Trophoblast cell (in vitro differentiated cells and primary cell): Measurements from ENCODE around the gene RCBTB2.
"Not testable (repeated sequence)": the region's sequence is repeated elsewhere in the genome, so short reads cannot be mapped to it uniquely, and the experiment has no call there.

Source experiments
- DNase-seq, 2 donors: peaks; one replicate each; pipeline ENCODE4 v3.0.0-alpha.2; 2016
- H2AFZ ChIP-seq: 2 replicates; pipeline ENCODE4 v1.6.1; 2013; ENCODE audit warnings: low read length, moderate library complexity, mild to moderate bottlenecking; ENCODE audit not compliant: insufficient read depth, poor library complexity
- H2AK5ac ChIP-seq: 2 replicates; pipeline ENCODE4 v1.6.1; 2013; ENCODE audit warnings: mild to moderate bottlenecking, low read length
- H2BK120ac ChIP-seq: 2 replicates; pipeline ENCODE4 v1.6.1; 2013; ENCODE audit warnings: low read length, mild to moderate bottlenecking, moderate library complexity; ENCODE audit not compliant: insufficient read depth, poor library complexity
- H2BK12ac ChIP-seq: 2 replicates; pipeline ENCODE4 v1.6.1; 2013; ENCODE audit warnings: mild to moderate bottlenecking, low read length, moderate library complexity
- H2BK5ac ChIP-seq: 2 replicates; pipeline ENCODE4 v1.6.1; 2013; ENCODE audit warnings: low read length, low read depth, moderate library complexity, mild to moderate bottlenecking; ENCODE audit not compliant: poor library complexity
- H3K14ac ChIP-seq: 2 replicates; pipeline ENCODE4 v1.6.1; 2013; ENCODE audit warnings: mild to moderate bottlenecking, low read length
- H3K18ac ChIP-seq: 2 replicates; pipeline ENCODE4 v1.6.1; 2013; ENCODE audit warnings: mild to moderate bottlenecking, low read length
- H3K23ac ChIP-seq: 2 replicates; pipeline ENCODE4 v1.6.1; 2013; ENCODE audit warnings: low read length
- H3K27ac ChIP-seq: 2 replicates; pipeline ENCODE4 v1.5.1; 2013; ENCODE audit warnings: low read depth, mild to moderate bottlenecking, inconsistent platforms, low read length, moderate library complexity
- H3K27me3 ChIP-seq: 2 replicates; pipeline ENCODE4 v1.6.1; 2013; ENCODE audit warnings: inconsistent platforms, mild to moderate bottlenecking, low read length, moderate library complexity; ENCODE audit not compliant: insufficient read depth
- H3K36me3 ChIP-seq, 2 experiments: 1 replicate in 1 of 2; 2 replicates in 1 of 2; pipeline ENCODE4 v1.6.1; 2013; ENCODE audit warnings: low read length in 2 of 2, mild to moderate bottlenecking in 2 of 2, moderate library complexity in 1 of 2; ENCODE audit not compliant: insufficient read depth in 2 of 2, control insufficient read depth in 1 of 2
- H3K4ac ChIP-seq: 2 replicates; pipeline ENCODE4 v1.6.1; 2013; ENCODE audit warnings: low read depth, mild to moderate bottlenecking, low read length, moderate library complexity
- H3K4me1 ChIP-seq, 2 experiments: 1 replicate in 1 of 2; 2 replicates in 1 of 2; pipeline ENCODE4 v1.6.1; 2013; ENCODE audit warnings: low read length in 2 of 2, mild to moderate bottlenecking in 2 of 2, moderate library complexity in 1 of 2; ENCODE audit not compliant: insufficient read depth in 2 of 2, control insufficient read depth in 1 of 2
- H3K4me2 ChIP-seq: 2 replicates; pipeline ENCODE4 v1.6.1; 2013; ENCODE audit warnings: inconsistent platforms, mild to moderate bottlenecking, low read length, moderate library complexity
- H3K4me3 ChIP-seq: 2 replicates; pipeline ENCODE4 v1.5.1; 2013; ENCODE audit warnings: mild to moderate bottlenecking, low read depth, low read length, inconsistent platforms
- H3K79me1 ChIP-seq: one replicate; pipeline ENCODE4 v1.6.1; 2013; ENCODE audit warnings: low read length
- H3K79me2 ChIP-seq: 2 replicates; pipeline ENCODE4 v1.6.1; 2013; ENCODE audit warnings: low read length, mild to moderate bottlenecking; ENCODE audit not compliant: control insufficient read depth, insufficient read depth, poor library complexity
- H3K9ac ChIP-seq: 2 replicates; pipeline ENCODE4 v1.6.1; 2013; ENCODE audit warnings: mild to moderate bottlenecking, low read length
- H3K9me3 ChIP-seq: 2 replicates; pipeline ENCODE4 v1.6.1; 2013; ENCODE audit warnings: low read depth, mild to moderate bottlenecking, control low read depth, inconsistent platforms, low read length; ENCODE audit not compliant: insufficient read depth
- H4K12ac ChIP-seq: 2 replicates; pipeline ENCODE4 v1.6.1; 2013; ENCODE audit warnings: low read depth, mild to moderate bottlenecking, low read length, moderate library complexity
- H4K8ac ChIP-seq: 2 replicates; pipeline ENCODE4 v1.6.1; 2013; ENCODE audit warnings: low read depth, mild to moderate bottlenecking, low read length, moderate library complexity
- H4K91ac ChIP-seq: one replicate; pipeline ENCODE4 v1.6.1; 2013; ENCODE audit warnings: low read depth, mild to moderate bottlenecking, low read length, moderate library complexity
- WGBS: extraction: QIAGEN DNeasy Blood & Tissue Kit; methylation state at CpG from one replicate; pipeline ENCODE4 v1.1.7; 2013; ENCODE audit warnings: missing lambda C conversion rate; ENCODE audit not compliant: insufficient read length, insufficient coverage; ENCODE audit errors: extremely low coverage; 5-methylcytosine and 5-hydroxymethylcytosine counted together

RCBTB2 gene

GRCh38 chr13:48456546-48456945, 76.3 kb downstream of the RCBTB2 start:
- Histone ChIP-seq H2AFZ (no peak overlapping the region), H3K14ac (no peak overlapping the region), H2BK12ac (no peak overlapping the region), H3K27me3 (no peaks in the 10 kb centered on the region), H3K4me1 (no peaks in the 10 kb centered on the region), H2BK120ac (no peak overlapping the region), H3K27ac (no peak overlapping the region), H3K4me2 (no peak overlapping the region), H3K9me3 (no peaks in the 10 kb centered on the region), H3K23ac (no peak overlapping the region), H3K4ac (no peak overlapping the region), H2AK5ac (no peak overlapping the region), H3K4me3 (no peak overlapping the region), H2BK5ac (no peak overlapping the region), H3K18ac (no peak overlapping the region), H3K79me1 (no peaks in the 10 kb centered on the region), H3K36me3 (peaks cover 0 to 8% of the 10 kb centered on the region in 2 experiments), H4K12ac (no peak overlapping the region), H4K91ac (no peak overlapping the region), H3K9ac (no peak overlapping the region), H3K79me2 (no peaks in the 10 kb centered on the region), H4K8ac (no peak overlapping the region)
- DNase-seq, result no peak
- WGBS, result no CpG with 5 or more reads among the region's 10 CpGs

GRCh38 chr13:48451196-48451595, 81.7 kb downstream of the RCBTB2 start:
- DNase-seq, H3K4me3 ChIP-seq, H3K27me3 ChIP-seq, H3K79me2 ChIP-seq, H3K4me1 ChIP-seq, H4K8ac ChIP-seq, H3K79me1 ChIP-seq, H4K91ac ChIP-seq, H3K18ac ChIP-seq, H3K23ac ChIP-seq, H3K4ac ChIP-seq, H3K27ac ChIP-seq, H3K4me2 ChIP-seq, H3K9me3 ChIP-seq, H4K12ac ChIP-seq, H2BK5ac ChIP-seq, H2BK120ac ChIP-seq, H3K9ac ChIP-seq, H2AK5ac ChIP-seq, H2AFZ ChIP-seq, H2BK12ac ChIP-seq, H3K36me3 ChIP-seq, H3K14ac ChIP-seq: not testable (repeated sequence)

- H3K4ac ChIP-seq, result no peak overlapping the region
- H4K12ac ChIP-seq, result no peak overlapping the region
- H3K9me3 ChIP-seq, result no peaks in the 10 kb centered on the region
- no peak overlapping the region for H3K27ac ChIP-seq
- DNase-seq, result no peak
- no peak overlapping the region for H2BK120ac ChIP-seq
- no peak overlapping the region for H3K4me2 ChIP-seq
- WGBS, result no CpG with 5 or more reads among the region's 2 CpGs
- no peaks in the 10 kb centered on the region for H3K27me3 ChIP-seq
- no peaks in the 10 kb centered on the region for H3K79me2 ChIP-seq
- H3K4me3 ChIP-seq, result no peak overlapping the region
- H2BK12ac ChIP-seq, result no peak overlapping the region
- H2BK5ac ChIP-seq, result no peak overlapping the region
- H3K14ac ChIP-seq, result no peak overlapping the region
- H4K91ac ChIP-seq, result no peak overlapping the region
- H3K79me1 ChIP-seq, result no peaks in the 10 kb centered on the region
- H3K4me1 ChIP-seq, result no peaks in the 10 kb centered on the region
- no peak overlapping the region for H2AK5ac ChIP-seq
- H4K8ac ChIP-seq, result no peak overlapping the region
- no peaks in the 10 kb centered on the region for H3K36me3 ChIP-seq
- no peak overlapping the region for H3K18ac ChIP-seq
- no peak overlapping the region for H3K9ac ChIP-seq
- H2AFZ ChIP-seq, result no peak overlapping the region
- no peak overlapping the region for H3K23ac ChIP-seq
Observed at GRCh38 chr13:48449656-48450055, 83.2 kb downstream of the RCBTB2 start.

DNA sequence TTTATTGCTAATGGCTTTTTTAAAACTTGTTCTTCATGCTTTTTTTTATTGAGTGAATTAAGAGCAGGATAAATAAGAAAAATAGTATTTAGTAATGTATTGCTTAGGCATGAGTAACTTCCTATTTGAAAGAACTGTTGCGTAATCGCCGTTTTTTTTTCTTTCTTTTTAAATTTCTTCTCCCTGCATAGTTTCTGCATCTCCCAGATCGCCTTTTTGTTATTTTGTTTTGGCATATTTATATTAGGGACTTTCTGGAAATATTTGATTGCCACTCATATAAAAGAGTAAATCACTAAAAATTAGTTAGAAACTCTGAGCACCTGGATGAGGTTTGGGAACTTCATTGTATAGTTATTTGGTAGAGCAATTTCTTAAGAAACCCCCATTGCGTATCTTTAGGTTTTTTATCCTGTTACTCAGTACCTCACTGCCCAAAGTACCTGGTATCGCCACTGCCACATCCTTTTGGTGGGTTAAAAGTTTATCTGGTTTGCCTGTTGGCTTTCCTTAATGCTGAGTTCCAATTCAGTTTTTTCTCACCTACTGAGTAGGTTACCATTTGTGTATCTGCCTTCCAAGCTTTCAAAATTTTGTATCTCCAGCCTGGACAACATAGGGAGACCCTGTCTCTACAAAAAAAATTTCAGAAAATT, 83.8 kb downstream of the RCBTB2 start:
- Histone ChIP-seq H3K4me1 (no peaks in the 10 kb centered on the region), H3K14ac (no peak overlapping the region), H2BK120ac (no peak overlapping the region), H3K36me3 (no peaks in the 10 kb centered on the region), H2AFZ (no peak overlapping the region), H3K4me2 (no peak overlapping the region), H3K9ac (no peak overlapping the region), H3K4me3 (no peak overlapping the region), H4K12ac (no peak overlapping the region), H3K23ac (no peak overlapping the region), H4K8ac (no peak overlapping the region), H2AK5ac (no peak overlapping the region), H3K27me3 (no peaks in the 10 kb centered on the region), H3K27ac (no peak overlapping the region), H2BK12ac (no peak overlapping the region), H3K18ac (no peak overlapping the region), H3K9me3 (no peaks in the 10 kb centered on the region), H2BK5ac (no peak overlapping the region), H3K4ac (no peak overlapping the region), H4K91ac (no peak overlapping the region), H3K79me2 (no peaks in the 10 kb centered on the region), H3K79me1 (no peaks in the 10 kb centered on the region)
- WGBS, result no CpG with 5 or more reads among the region's 6 CpGs
- DNase-seq, result peak in 1 of 2 donors; percentile 57
